Neural cell (in vitro differentiated cells): Measurements from ENCODE around the gene CD164L2. TPM values are rescaled to one million over a fixed set of nuclear protein-coding genes. Genes with fewer than 3 reads are reported as not detected.

ENCODE experiments used
- H2AFZ ChIP-seq: fragments of 200-600, 300-800 bp; sonication (generic), shearing (Covaris generic); 2 replicates; pipeline ENCODE4 v1.6.0; 2014; ENCODE audit warnings: low read depth, mild to moderate bottlenecking, antibody characterized with exemption, low read length, moderate library complexity
- H3F3A ChIP-seq: fragments of 200-600 bp; shearing (Covaris generic); 2 replicates; pipeline ENCODE4 v1.6.1; 2016; ENCODE audit warnings: mild to moderate bottlenecking, moderate library complexity, mixed read lengths, antibody characterized with exemption, low read length; ENCODE audit not compliant: insufficient read depth, poor library complexity, severe bottlenecking
- H3K27ac ChIP-seq: fragments of 200-600, 300-800 bp; sonication (generic), shearing (Covaris generic); 2 replicates; pipeline ENCODE4 v1.5.1; 2014; ENCODE audit warnings: mild to moderate bottlenecking, low read length, moderate library complexity
- H3K27me3 ChIP-seq: fragments of 300-800, 200-600 bp; sonication (generic), shearing (Covaris generic); 2 replicates; pipeline ENCODE4 v1.6.0; 2014; ENCODE audit warnings: mild to moderate bottlenecking, low read depth, low read length, moderate library complexity; ENCODE audit not compliant: insufficient read depth
- H3K36me3 ChIP-seq: fragments of 300-800, 200-600 bp; sonication (generic), shearing (Covaris generic); 2 replicates; pipeline ENCODE4 v1.5.1; 2014; ENCODE audit warnings: mild to moderate bottlenecking, antibody characterized with exemption, low read length, moderate library complexity; ENCODE audit not compliant: insufficient read depth
- H3K4me2 ChIP-seq: fragments of 300-800, 200-600 bp; sonication (generic), shearing (Covaris generic); 2 replicates; pipeline ENCODE4 v1.6.0; 2014; ENCODE audit warnings: mild to moderate bottlenecking, low read length
- H3K4me3 ChIP-seq: fragments of 300-800, 200-600 bp; sonication (generic), shearing (Covaris generic); 2 replicates; pipeline ENCODE4 v1.5.1; 2014; ENCODE audit warnings: mild to moderate bottlenecking, low read length, moderate library complexity
- H3K79me2 ChIP-seq: fragments of 200-600 bp; shearing (Covaris generic); replicated peaks from 2 replicates; pipeline ENCODE4 v1.6.0; 2014; ENCODE audit warnings: mild to moderate bottlenecking, low read length, moderate library complexity; ENCODE audit not compliant: insufficient read depth
- H3K9ac ChIP-seq: fragments of 300-800, 200-600 bp; sonication (generic), shearing (Covaris generic); 2 replicates; pipeline ENCODE4 v1.6.1; 2016; ENCODE audit warnings: mild to moderate bottlenecking, low read length, mixed read lengths
- H3K9me2 ChIP-seq: fragments of 200-600 bp; shearing (Covaris generic); 2 replicates; pipeline ENCODE4 v1.6.1; 2016; ENCODE audit warnings: mild to moderate bottlenecking, low read length, mixed read lengths; ENCODE audit not compliant: insufficient read depth
- H3K9me3 ChIP-seq: fragments of 200-600, 300-800 bp; sonication (generic), shearing (Covaris generic); 2 replicates; pipeline ENCODE4 v1.6.1; 2016; ENCODE audit warnings: mild to moderate bottlenecking, mixed run types, low read length, moderate library complexity, mixed read lengths
- H4K20me1 ChIP-seq: fragments of 200-600 bp; shearing (Covaris generic); 2 replicates; pipeline ENCODE4 v1.6.1; 2016; ENCODE audit warnings: mild to moderate bottlenecking, mixed run types; ENCODE audit not compliant: insufficient read depth
- EP300 ChIP-seq: fragments of 450-650 bp; conservative IDR thresholded peaks from 2 replicates; pipeline ENCODE4 v1.6.1; 2014; ENCODE audit warnings: antibody characterized with exemption, mild to moderate bottlenecking, moderate library complexity; ENCODE audit not compliant: poor library complexity, severe bottlenecking
- EZH2 ChIP-seq: fragments of 200-600, 300-800 bp; shearing (Covaris generic), sonication (generic); IDR thresholded peaks from 2 replicates; pipeline ENCODE4 v1.6.1; 2014; ENCODE audit warnings: antibody characterized with exemption, low read length, borderline replicate concordance, mild to moderate bottlenecking; ENCODE audit not compliant: insufficient read depth, poor library complexity, severe bottlenecking
- MXI1 ChIP-seq: fragments of 450-650 bp; conservative IDR thresholded peaks from 2 replicates; pipeline ENCODE4 v1.6.1; 2014; ENCODE audit warnings: antibody characterized with exemption, mild to moderate bottlenecking; ENCODE audit not compliant: poor library complexity, severe bottlenecking
- POLR2AphosphoS5 ChIP-seq: IDR thresholded peaks from 2 replicates; pipeline ENCODE4 v1.6.1; 2012
- RAD21 ChIP-seq: fragments of 450-650 bp; conservative IDR thresholded peaks from 2 replicates; pipeline ENCODE4 v1.6.1; 2014; ENCODE audit warnings: antibody characterized with exemption, mild to moderate bottlenecking, moderate library complexity
- SMC3 ChIP-seq: fragments of 450-650 bp; conservative IDR thresholded peaks from 2 replicates; pipeline ENCODE4 v1.6.1; 2014; ENCODE audit warnings: antibody characterized with exemption, mild to moderate bottlenecking, moderate library complexity; ENCODE audit not compliant: poor library complexity
- TAF1 ChIP-seq: IDR thresholded peaks from 2 replicates; pipeline ENCODE4 v1.6.1; 2012; ENCODE audit warnings: low read depth
- polyA plus RNA-seq: library from polyadenylated mRNA; depleted of rRNA; stranded (reverse); fragments of >200 nt; gene quantifications from 2 replicates; pipeline ENCODE4 v1.2.3, GENCODE V29; 2014
- TF ChIP-seq, protein P1 (sequence below): fragments of 450-650 bp; IDR thresholded peaks from 2 replicates; pipeline ENCODE4 v1.5.1; 2014; ENCODE audit warnings: antibody characterized with exemption, mild to moderate bottlenecking, moderate library complexity; ENCODE audit not compliant: poor library complexity, severe bottlenecking
- TF ChIP-seq, protein P2 (sequence below): IDR thresholded peaks from 2 replicates; pipeline ENCODE4 v1.6.1; 2012; ENCODE audit warnings: borderline replicate concordance

The CD164L2 gene
- polyA plus RNA-seq, 1 donor from 2014 or later, result not detected

- Histone ChIP-seq H3K79me2 (no peaks in the 10 kb centered on the region), H3K4me3 (no peak overlapping the region), H3K9ac (no peak overlapping the region), H3K9me3 (no peaks in the 10 kb centered on the region), H4K20me1 (no peaks in the 10 kb centered on the region), H3F3A (no peaks in the 10 kb centered on the region), H3K27me3 (peaks cover 10% of the 10 kb centered on the region), H3K4me2 (no peak overlapping the region), H2AFZ (no peak overlapping the region), H3K36me3 (no peaks in the 10 kb centered on the region), H3K27ac (no peak overlapping the region), H3K9me2 (no peaks in the 10 kb centered on the region)
- TF ChIP-seq TAF1, result no peak
- no peak for TF ChIP-seq MXI1
- TF ChIP-seq SMC3, result no peak
- TF ChIP-seq, protein P1, sequence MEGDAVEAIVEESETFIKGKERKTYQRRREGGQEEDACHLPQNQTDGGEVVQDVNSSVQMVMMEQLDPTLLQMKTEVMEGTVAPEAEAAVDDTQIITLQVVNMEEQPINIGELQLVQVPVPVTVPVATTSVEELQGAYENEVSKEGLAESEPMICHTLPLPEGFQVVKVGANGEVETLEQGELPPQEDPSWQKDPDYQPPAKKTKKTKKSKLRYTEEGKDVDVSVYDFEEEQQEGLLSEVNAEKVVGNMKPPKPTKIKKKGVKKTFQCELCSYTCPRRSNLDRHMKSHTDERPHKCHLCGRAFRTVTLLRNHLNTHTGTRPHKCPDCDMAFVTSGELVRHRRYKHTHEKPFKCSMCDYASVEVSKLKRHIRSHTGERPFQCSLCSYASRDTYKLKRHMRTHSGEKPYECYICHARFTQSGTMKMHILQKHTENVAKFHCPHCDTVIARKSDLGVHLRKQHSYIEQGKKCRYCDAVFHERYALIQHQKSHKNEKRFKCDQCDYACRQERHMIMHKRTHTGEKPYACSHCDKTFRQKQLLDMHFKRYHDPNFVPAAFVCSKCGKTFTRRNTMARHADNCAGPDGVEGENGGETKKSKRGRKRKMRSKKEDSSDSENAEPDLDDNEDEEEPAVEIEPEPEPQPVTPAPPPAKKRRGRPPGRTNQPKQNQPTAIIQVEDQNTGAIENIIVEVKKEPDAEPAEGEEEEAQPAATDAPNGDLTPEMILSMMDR, result no peak
- no peak for TF ChIP-seq EP300
- TF ChIP-seq POLR2AphosphoS5, result no peak
Measured at GRCh38 chr1:27383661-27384060, 528 bp upstream of the CD164L2 start.

- Histone ChIP-seq H3K79me2 (no peaks in the 10 kb centered on the region), H3K4me3 (no peak overlapping the region), H3K9me2 (no peaks in the 10 kb centered on the region), H4K20me1 (no peaks in the 10 kb centered on the region), H3K27ac (no peak overlapping the region), H3K9me3 (no peaks in the 10 kb centered on the region), H3F3A (no peaks in the 10 kb centered on the region), H2AFZ (no peak overlapping the region), H3K36me3 (no peaks in the 10 kb centered on the region), H3K9ac (no peak overlapping the region), H3K27me3 (peaks cover 10% of the 10 kb centered on the region), H3K4me2 (no peak overlapping the region)
- TF ChIP-seq SMC3 (no peak), RAD21 (no peak), EP300 (no peak), TAF1 (no peak), POLR2AphosphoS5 (no peak), MXI1 (no peak), EZH2 (no peak)
- TF ChIP-seq, protein P2, sequence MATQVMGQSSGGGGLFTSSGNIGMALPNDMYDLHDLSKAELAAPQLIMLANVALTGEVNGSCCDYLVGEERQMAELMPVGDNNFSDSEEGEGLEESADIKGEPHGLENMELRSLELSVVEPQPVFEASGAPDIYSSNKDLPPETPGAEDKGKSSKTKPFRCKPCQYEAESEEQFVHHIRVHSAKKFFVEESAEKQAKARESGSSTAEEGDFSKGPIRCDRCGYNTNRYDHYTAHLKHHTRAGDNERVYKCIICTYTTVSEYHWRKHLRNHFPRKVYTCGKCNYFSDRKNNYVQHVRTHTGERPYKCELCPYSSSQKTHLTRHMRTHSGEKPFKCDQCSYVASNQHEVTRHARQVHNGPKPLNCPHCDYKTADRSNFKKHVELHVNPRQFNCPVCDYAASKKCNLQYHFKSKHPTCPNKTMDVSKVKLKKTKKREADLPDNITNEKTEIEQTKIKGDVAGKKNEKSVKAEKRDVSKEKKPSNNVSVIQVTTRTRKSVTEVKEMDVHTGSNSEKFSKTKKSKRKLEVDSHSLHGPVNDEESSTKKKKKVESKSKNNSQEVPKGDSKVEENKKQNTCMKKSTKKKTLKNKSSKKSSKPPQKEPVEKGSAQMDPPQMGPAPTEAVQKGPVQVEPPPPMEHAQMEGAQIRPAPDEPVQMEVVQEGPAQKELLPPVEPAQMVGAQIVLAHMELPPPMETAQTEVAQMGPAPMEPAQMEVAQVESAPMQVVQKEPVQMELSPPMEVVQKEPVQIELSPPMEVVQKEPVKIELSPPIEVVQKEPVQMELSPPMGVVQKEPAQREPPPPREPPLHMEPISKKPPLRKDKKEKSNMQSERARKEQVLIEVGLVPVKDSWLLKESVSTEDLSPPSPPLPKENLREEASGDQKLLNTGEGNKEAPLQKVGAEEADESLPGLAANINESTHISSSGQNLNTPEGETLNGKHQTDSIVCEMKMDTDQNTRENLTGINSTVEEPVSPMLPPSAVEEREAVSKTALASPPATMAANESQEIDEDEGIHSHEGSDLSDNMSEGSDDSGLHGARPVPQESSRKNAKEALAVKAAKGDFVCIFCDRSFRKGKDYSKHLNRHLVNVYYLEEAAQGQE, result no peak
- TF ChIP-seq, protein P1, result no peak
Measured at GRCh38 chr1:27381969-27382762, 967 bp downstream of the CD164L2 start.
